ENCODE measurements around the gene SAMD8.

SAMD8 gene

DNA sequence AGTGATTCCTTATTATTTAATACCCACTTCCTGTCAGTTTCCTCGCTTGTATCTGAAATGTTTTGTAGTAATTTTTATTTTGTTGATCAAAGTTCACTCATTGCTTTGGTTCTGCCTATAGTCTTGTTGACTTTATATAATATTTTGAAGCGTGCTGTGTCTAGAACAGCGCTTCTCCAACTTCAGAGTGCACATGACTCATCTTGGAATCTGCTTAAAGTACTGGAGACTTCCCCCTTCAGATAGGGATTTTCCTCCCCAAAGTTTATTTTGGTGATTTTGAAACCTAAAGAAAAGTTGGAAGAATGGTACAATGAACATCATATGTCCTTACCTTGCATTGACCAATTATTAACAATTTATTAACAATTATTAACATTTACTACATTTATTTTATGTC, 118.5 kb downstream of the SAMD8 start:
- TF ChIP-seq, protein P1, sequence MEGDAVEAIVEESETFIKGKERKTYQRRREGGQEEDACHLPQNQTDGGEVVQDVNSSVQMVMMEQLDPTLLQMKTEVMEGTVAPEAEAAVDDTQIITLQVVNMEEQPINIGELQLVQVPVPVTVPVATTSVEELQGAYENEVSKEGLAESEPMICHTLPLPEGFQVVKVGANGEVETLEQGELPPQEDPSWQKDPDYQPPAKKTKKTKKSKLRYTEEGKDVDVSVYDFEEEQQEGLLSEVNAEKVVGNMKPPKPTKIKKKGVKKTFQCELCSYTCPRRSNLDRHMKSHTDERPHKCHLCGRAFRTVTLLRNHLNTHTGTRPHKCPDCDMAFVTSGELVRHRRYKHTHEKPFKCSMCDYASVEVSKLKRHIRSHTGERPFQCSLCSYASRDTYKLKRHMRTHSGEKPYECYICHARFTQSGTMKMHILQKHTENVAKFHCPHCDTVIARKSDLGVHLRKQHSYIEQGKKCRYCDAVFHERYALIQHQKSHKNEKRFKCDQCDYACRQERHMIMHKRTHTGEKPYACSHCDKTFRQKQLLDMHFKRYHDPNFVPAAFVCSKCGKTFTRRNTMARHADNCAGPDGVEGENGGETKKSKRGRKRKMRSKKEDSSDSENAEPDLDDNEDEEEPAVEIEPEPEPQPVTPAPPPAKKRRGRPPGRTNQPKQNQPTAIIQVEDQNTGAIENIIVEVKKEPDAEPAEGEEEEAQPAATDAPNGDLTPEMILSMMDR (IDR thresholded peaks at IDR 0.05; ENCODE audit: insufficient read depth, low read length): no peak
- TF ChIP-seq GABPA (IDR thresholded peaks at IDR 0.05; ENCODE audit: low read depth) (no peak), SPI1 (IDR thresholded peaks at IDR 0.05; ENCODE audit: borderline replicate concordance, low read depth) (no peak), POLR2AphosphoS5 (IDR thresholded peaks at IDR 0.05; ENCODE audit: low read depth) (no peak)
- TF ChIP-seq, protein P2, sequence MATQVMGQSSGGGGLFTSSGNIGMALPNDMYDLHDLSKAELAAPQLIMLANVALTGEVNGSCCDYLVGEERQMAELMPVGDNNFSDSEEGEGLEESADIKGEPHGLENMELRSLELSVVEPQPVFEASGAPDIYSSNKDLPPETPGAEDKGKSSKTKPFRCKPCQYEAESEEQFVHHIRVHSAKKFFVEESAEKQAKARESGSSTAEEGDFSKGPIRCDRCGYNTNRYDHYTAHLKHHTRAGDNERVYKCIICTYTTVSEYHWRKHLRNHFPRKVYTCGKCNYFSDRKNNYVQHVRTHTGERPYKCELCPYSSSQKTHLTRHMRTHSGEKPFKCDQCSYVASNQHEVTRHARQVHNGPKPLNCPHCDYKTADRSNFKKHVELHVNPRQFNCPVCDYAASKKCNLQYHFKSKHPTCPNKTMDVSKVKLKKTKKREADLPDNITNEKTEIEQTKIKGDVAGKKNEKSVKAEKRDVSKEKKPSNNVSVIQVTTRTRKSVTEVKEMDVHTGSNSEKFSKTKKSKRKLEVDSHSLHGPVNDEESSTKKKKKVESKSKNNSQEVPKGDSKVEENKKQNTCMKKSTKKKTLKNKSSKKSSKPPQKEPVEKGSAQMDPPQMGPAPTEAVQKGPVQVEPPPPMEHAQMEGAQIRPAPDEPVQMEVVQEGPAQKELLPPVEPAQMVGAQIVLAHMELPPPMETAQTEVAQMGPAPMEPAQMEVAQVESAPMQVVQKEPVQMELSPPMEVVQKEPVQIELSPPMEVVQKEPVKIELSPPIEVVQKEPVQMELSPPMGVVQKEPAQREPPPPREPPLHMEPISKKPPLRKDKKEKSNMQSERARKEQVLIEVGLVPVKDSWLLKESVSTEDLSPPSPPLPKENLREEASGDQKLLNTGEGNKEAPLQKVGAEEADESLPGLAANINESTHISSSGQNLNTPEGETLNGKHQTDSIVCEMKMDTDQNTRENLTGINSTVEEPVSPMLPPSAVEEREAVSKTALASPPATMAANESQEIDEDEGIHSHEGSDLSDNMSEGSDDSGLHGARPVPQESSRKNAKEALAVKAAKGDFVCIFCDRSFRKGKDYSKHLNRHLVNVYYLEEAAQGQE (IDR thresholded peaks at IDR 0.05; ENCODE audit: insufficient replicate concordance, low read depth): no peak
- no peak for DNase-seq (ENCODE audit: low read depth in 1 of 2, low spot score in 1 of 2)
- Histone ChIP-seq H3K27me3 (ENCODE audit: insufficient read depth, poor library complexity, severe bottlenecking) (no peaks in the 10 kb centered on the region), H3K4me3 (replicated peaks; ENCODE audit: insufficient read depth, low read length) (no peak overlapping the region), H3K27ac (replicated peaks) (no peak overlapping the region)

DNA sequence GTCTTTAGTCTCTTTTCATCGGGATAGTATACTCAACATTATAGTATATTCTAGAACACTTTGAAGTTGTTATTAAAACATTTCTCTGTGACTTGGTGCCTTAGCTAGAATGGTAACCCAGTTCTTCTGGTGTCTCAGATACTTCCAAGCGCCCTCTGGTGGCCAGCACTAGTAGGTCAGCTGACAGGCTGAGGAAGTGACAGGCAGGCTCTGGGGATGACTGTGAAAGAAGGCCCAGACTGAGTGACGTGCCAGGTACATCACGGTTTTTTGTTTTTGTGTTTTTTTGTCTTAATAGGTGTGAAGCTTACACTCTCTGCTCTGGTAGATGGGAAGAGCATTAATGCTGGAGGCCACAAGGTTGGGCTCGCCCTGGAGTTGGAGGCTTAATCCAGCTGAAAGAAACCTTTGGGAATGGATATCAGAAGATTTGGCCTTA, 119.2 kb downstream of the SAMD8 start:
- H3K27ac ChIP-seq (replicated peaks): no peak overlapping the region
- DNase-seq (ENCODE audit: low read depth in 1 of 2, low spot score in 1 of 2): peak; percentile 71 to 93
- no peaks in the 10 kb centered on the region for H3K27me3 ChIP-seq (ENCODE audit: insufficient read depth, poor library complexity, severe bottlenecking)
- TF ChIP-seq, protein P2 (IDR thresholded peaks at IDR 0.05; ENCODE audit: insufficient replicate concordance, low read depth): no peak
- TF ChIP-seq, protein P1 (IDR thresholded peaks at IDR 0.05; ENCODE audit: insufficient read depth, low read length): peak; percentile 96
- TF ChIP-seq SPI1 (IDR thresholded peaks at IDR 0.05; ENCODE audit: borderline replicate concordance, low read depth): peak; percentile 91
- H3K4me3 ChIP-seq (replicated peaks; ENCODE audit: insufficient read depth, low read length): no peak overlapping the region
